Gastroesophageal sphincter (tissue), 4 donors: Measurements from ENCODE around the gene CCDC172. TPM values are rescaled to one million over a fixed set of nuclear protein-coding genes. Genes with fewer than 3 reads are reported as not detected.

Experiments used
- ATAC-seq: fragments of 150-250 bp; one replicate; pipeline ENCODE4 v1.9.1; 2016; ENCODE audit warnings: mild to moderate bottlenecking, moderate library complexity
- H3K27ac ChIP-seq, 4 donors: fragments of 200-600 bp; sonication (generic) in 3 of 4; 1 replicate in 3 of 4; 2 replicates in 1 of 4; pipeline ENCODE4 v1.5.1; 2016 to 2019
- H3K27me3 ChIP-seq: fragments of 200-600 bp; sonication (generic); one replicate; pipeline ENCODE4 v1.5.1; 2019
- H3K36me3 ChIP-seq, 2 donors: fragments of 200-600 bp; sonication (generic); one replicate each; pipeline ENCODE4 v1.5.1; 2019; ENCODE audit warnings: control low read depth in 1 of 2
- H3K4me1 ChIP-seq, 3 donors: fragments of 200-600 bp; sonication (generic); 1 replicate in 2 of 3; 2 replicates in 1 of 3; pipeline ENCODE4 v1.5.1; 2016 to 2019; ENCODE audit warnings: control low read depth in 2 of 3
- H3K4me3 ChIP-seq, 2 donors: fragments of 200-600 bp; sonication (generic); one replicate each; pipeline ENCODE4 v1.5.1; 2019; ENCODE audit warnings: mild to moderate bottlenecking in 1 of 2, moderate library complexity in 1 of 2
- H3K9me3 ChIP-seq, 3 donors: fragments of 200-600 bp; sonication (generic); one replicate each; pipeline ENCODE4 v1.5.1; 2017 to 2019; ENCODE audit warnings: control low read depth in 2 of 3
- CTCF ChIP-seq, 4 experiments: fragments of 200-600 bp in 2 of 4; fragments of 450-650 bp in 2 of 4; sonication (generic) in 1 of 4; IDR thresholded peaks; one replicate each; pipeline ENCODE4 v1.5.1; 2017 to 2019; ENCODE audit warnings: antibody characterized with exemption in 4 of 4, mild to moderate bottlenecking in 2 of 4, moderate library complexity in 2 of 4
- EP300 ChIP-seq: sonication (generic); formaldehyde crosslinking; IDR thresholded peaks from one replicate; pipeline ENCODE4 v1.6.1; 2017; ENCODE audit warnings: antibody characterized with exemption, mild to moderate bottlenecking
- POLR2A ChIP-seq, 2 donors: fragments of 450-650 bp; IDR thresholded peaks; one replicate each; pipeline ENCODE4 v1.6.1; 2017; ENCODE audit warnings: antibody characterized with exemption in 2 of 2, mild to moderate bottlenecking in 2 of 2, moderate library complexity in 1 of 2
- POLR2AphosphoS5 ChIP-seq: sonication (generic); formaldehyde crosslinking; IDR thresholded peaks from one replicate; pipeline ENCODE4 v1.6.1; 2017; ENCODE audit warnings: antibody characterized with exemption
- WGBS, 2 donors: methylation state at CpG; one replicate each; pipeline ENCODE4 v1.1.5; 2018; ENCODE audit warnings: low coverage in 1 of 2; 5-methylcytosine and 5-hydroxymethylcytosine counted together
- total RNA-seq, 4 donors: library from RNA; depleted of rRNA; stranded (reverse); fragments of >200 nt; gene quantifications; one replicate each; pipeline ENCODE4 v1.1.0, GENCODE V29; 2016

Gene CCDC172
- total RNA-seq, 4 donors from 2014 or later: not detected

GRCh38 chr10:116398224-116398623, 74.0 kb downstream of the CCDC172 start:
- WGBS, 2 donors: 42 to 45% methylated on average over 5 of the region's 5 CpGs
- H3K4me1 ChIP-seq: no peaks in the 10 kb centered on the region
- H3K27ac ChIP-seq: no peak overlapping the region
- H3K27me3 ChIP-seq: peaks cover 2% of the 10 kb centered on the region
- H3K36me3 ChIP-seq: no peaks in the 10 kb centered on the region
- ATAC-seq: no peak
- TF ChIP-seq POLR2A (IDR thresholded peaks at IDR 0.05) (no peak), CTCF (IDR thresholded peaks at IDR 0.05) (no peak), POLR2AphosphoS5 (no peak), EP300 (no peak)
- H3K9me3 ChIP-seq: no peaks in the 10 kb centered on the region
- H3K4me3 ChIP-seq: no peak overlapping the region

- no peaks in the 10 kb centered on the region for H3K36me3 ChIP-seq
- ATAC-seq: no peak
- H3K27me3 ChIP-seq: no peaks in the 10 kb centered on the region
- TF ChIP-seq CTCF (IDR thresholded peaks at IDR 0.05) (no peak), POLR2A (IDR thresholded peaks at IDR 0.05) (no peak), EP300 (no peak), POLR2AphosphoS5 (no peak)
- H3K4me3 ChIP-seq: no peak overlapping the region
- H3K27ac ChIP-seq: no peak overlapping the region
- WGBS, 2 donors: 89 to 100% methylated on average over 1 to 3 of the region's 3 CpGs
- no peaks in the 10 kb centered on the region for H3K4me1 ChIP-seq
- H3K9me3 ChIP-seq: no peaks in the 10 kb centered on the region
These were observed 78.6 kb downstream of the CCDC172 start for GRCh38 chr10:116402858-116403257.

- Histone ChIP-seq H3K9me3 (no peaks in the 10 kb centered on the region), H3K4me3 (no peak overlapping the region), H3K36me3 (no peaks in the 10 kb centered on the region), H3K27ac (no peak overlapping the region), H3K27me3 (no peaks in the 10 kb centered on the region), H3K4me1 (no peaks in the 10 kb centered on the region)
- no peak for ATAC-seq
- WGBS, 2 donors: 59 to 71% methylated on average over 6 of the region's 6 CpGs
- TF ChIP-seq POLR2A (IDR thresholded peaks at IDR 0.05) (no peak), POLR2AphosphoS5 (no peak), EP300 (no peak), CTCF (IDR thresholded peaks at IDR 0.05) (no peak)
These were observed 79.5 kb downstream of the CCDC172 start for GRCh38 chr10:116403740-116404250.

GRCh38 chr10:116408719-116409118, 84.5 kb downstream of the CCDC172 start:
- no peak for TF ChIP-seq EP300
- TF ChIP-seq CTCF (IDR thresholded peaks at IDR 0.05): no peak
- no peak for TF ChIP-seq POLR2A (IDR thresholded peaks at IDR 0.05)
- TF ChIP-seq POLR2AphosphoS5: no peak
- Histone ChIP-seq H3K27ac (no peak overlapping the region), H3K27me3 (no peaks in the 10 kb centered on the region), H3K4me1 (no peaks in the 10 kb centered on the region), H3K9me3 (no peaks in the 10 kb centered on the region), H3K4me3 (no peak overlapping the region), H3K36me3 (no peaks in the 10 kb centered on the region)
- no peak for ATAC-seq
- whole genome bisulfite sequencing, 2 donors: 26 to 42% methylated on average over 5 to 7 of the region's 7 CpGs

- Histone ChIP-seq H3K27me3 (no peaks in the 10 kb centered on the region), H3K36me3 (no peaks in the 10 kb centered on the region), H3K9me3 (no peaks in the 10 kb centered on the region), H3K4me3 (no peak overlapping the region), H3K4me1 (no peaks in the 10 kb centered on the region), H3K27ac (no peak overlapping the region)
- no peak for TF ChIP-seq EP300
- TF ChIP-seq CTCF (IDR thresholded peaks at IDR 0.05): no peak
- TF ChIP-seq POLR2A (IDR thresholded peaks at IDR 0.05): no peak
- no peak for TF ChIP-seq POLR2AphosphoS5
- 69 to 81% methylated on average over 5 of the region's 5 CpGs for WGBS, 2 donors
- ATAC-seq: no peak
These were observed 86.1 kb downstream of the CCDC172 start for GRCh38 chr10:116410351-116410750.
